ENCODE results near the gene FAM43B.

FAM43B gene

DNA sequence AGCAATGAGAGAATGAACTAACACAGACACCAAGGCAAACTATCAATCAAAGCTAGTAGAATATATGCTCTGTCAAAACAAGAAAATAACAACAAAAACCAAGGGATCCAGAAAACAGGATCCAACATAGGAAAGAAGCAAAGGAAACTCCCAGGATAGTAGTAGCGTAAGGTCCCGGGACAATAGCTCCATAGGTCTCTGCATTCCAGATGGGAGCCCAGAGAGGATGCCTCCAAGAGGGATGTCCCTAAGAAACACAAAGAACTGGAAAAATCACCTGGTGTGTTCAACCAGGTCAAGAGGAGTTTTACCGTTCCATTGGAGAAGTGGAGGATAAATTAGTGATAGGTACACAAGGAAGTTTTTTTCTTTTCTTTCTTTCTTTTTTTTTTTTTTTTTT lies 5.7 kb upstream of the FAM43B start (continued):
- TF ChIP-seq ZNF239 (tag by site-specific recombination; IDR thresholded peaks at IDR 0.05): no peak

DNA sequence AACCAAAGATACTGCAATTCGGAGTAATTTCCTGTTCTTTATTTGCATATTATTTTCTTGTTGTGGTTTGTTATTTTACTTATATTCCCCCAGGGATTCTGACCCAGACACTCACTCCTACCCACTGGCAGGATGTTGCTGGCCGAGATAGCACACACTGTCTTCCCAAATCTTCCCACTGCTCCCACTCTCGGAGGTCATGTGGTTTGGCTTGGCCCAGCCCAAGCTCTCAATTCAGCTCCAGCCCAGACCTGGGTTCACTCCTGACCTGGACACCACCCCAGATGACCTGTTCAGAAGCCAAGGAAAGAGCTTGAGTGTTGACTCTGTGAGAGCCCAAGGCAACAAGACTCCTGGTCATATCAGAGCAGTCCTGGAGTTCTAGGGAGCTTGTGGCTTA lies 1.2 kb upstream of the FAM43B start:
- TF ChIP-seq, protein P1, sequence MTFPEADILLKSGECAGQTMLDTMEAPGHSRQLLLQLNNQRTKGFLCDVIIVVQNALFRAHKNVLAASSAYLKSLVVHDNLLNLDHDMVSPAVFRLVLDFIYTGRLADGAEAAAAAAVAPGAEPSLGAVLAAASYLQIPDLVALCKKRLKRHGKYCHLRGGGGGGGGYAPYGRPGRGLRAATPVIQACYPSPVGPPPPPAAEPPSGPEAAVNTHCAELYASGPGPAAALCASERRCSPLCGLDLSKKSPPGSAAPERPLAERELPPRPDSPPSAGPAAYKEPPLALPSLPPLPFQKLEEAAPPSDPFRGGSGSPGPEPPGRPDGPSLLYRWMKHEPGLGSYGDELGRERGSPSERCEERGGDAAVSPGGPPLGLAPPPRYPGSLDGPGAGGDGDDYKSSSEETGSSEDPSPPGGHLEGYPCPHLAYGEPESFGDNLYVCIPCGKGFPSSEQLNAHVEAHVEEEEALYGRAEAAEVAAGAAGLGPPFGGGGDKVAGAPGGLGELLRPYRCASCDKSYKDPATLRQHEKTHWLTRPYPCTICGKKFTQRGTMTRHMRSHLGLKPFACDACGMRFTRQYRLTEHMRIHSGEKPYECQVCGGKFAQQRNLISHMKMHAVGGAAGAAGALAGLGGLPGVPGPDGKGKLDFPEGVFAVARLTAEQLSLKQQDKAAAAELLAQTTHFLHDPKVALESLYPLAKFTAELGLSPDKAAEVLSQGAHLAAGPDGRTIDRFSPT (tag by site-specific recombination; IDR thresholded peaks at IDR 0.05): no peak
- TF ChIP-seq, protein P2, sequence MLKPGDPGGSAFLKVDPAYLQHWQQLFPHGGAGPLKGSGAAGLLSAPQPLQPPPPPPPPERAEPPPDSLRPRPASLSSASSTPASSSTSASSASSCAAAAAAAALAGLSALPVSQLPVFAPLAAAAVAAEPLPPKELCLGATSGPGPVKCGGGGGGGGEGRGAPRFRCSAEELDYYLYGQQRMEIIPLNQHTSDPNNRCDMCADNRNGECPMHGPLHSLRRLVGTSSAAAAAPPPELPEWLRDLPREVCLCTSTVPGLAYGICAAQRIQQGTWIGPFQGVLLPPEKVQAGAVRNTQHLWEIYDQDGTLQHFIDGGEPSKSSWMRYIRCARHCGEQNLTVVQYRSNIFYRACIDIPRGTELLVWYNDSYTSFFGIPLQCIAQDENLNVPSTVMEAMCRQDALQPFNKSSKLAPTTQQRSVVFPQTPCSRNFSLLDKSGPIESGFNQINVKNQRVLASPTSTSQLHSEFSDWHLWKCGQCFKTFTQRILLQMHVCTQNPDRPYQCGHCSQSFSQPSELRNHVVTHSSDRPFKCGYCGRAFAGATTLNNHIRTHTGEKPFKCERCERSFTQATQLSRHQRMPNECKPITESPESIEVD (tag by site-specific recombination; IDR thresholded peaks at IDR 0.05): no peak
- TF ChIP-seq ZNF140 (tag by site-specific recombination; IDR thresholded peaks at IDR 0.05) (no peak), EGR2 (tag by site-specific recombination; IDR thresholded peaks at IDR 0.05; ENCODE audit: low read depth) (0 out of 2 replicates have a peak, but pooled peaks have one; percentile 8), ZNF747 (tag by site-specific recombination; IDR thresholded peaks at IDR 0.05) (no peak)
- ChIA-PET POLR2A (interaction anchor here (0.6 to 1.0 kb wide), 2 partner anchors 14 to 83 kb away, joined by 3 read pairs; no protein-coding TSS in a partner anchor), CTCF (no interaction called here)
- H3K4me3 ChIP-seq (ENCODE audit: low read depth, low read length): no peak overlapping the region
- H3K36me3 ChIP-seq (ENCODE audit: control insufficient read depth in 2 of 2, insufficient read depth in 1 of 2, low read length in 2 of 2): no peaks in the 10 kb centered on the region
- no peaks in the 10 kb centered on the region for H3K9me3 ChIP-seq (ENCODE audit: control insufficient read depth, insufficient read depth, low read depth, low read length)
- no peak overlapping the region for H3K27ac ChIP-seq (ENCODE audit: extremely low read depth, low read depth, low read length)
- H3K4me1 ChIP-seq (ENCODE audit: control insufficient read depth, insufficient read depth, low read length): peaks cover 6% of the 10 kb centered on the region; the same call in 1 of the 2 replicates

DNA sequence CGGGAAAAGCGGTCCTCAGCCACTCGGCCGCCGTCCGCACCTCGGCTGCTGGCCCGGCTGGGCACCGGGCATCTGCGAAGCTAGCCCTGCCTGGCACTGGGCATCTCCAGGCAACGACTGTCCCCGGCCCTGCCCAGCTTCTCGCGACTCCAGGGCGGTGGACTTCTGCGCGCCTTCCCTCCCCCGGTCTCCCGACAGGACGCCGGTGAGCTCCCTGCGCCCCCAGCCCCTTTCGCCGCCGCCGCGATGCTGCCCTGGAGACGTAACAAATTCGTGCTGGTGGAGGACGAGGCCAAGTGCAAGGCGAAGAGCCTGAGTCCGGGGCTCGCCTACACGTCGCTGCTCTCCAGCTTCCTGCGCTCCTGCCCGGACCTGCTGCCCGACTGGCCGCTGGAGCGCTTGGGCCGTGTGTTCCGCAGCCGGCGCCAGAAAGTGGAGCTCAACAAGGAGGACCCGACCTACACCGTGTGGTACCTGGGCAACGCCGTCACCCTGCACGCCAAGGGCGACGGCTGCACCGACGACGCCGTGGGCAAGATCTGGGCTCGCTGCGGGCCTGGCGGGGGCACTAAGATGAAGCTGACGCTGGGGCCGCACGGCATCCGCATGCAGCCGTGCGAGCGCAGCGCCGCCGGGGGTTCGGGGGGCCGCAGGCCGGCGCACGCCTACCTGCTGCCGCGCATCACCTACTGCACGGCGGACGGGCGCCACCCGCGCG lies 514 bp downstream of the FAM43B start:
- peak overlapping the region; percentile 29 for H3K4me3 ChIP-seq (ENCODE audit: low read depth, low read length)
- H3K27ac ChIP-seq (ENCODE audit: extremely low read depth, low read depth, low read length): no peak overlapping the region
- CTCF ChIA-PET: interaction anchor here (0.6 to 2.0 kb wide), 5 partner anchors 10 to 386 kb away, joined by 3 to 6 read pairs (median 4); partner anchors contain the start of gene PINK1
- POLR2A ChIA-PET: interaction anchor here (0.8 kb wide), 1 partner anchor 26 kb away, joined by 3 read pairs; no protein-coding TSS in a partner anchor
- peaks cover 6% of the 10 kb centered on the region; the same call in 1 of the 2 replicates for H3K4me1 ChIP-seq (ENCODE audit: control insufficient read depth, insufficient read depth, low read length)
- H3K9me3 ChIP-seq (ENCODE audit: control insufficient read depth, insufficient read depth, low read depth, low read length): no peaks in the 10 kb centered on the region
- H3K36me3 ChIP-seq (ENCODE audit: control insufficient read depth in 2 of 2, insufficient read depth in 1 of 2, low read length in 2 of 2): no peaks in the 10 kb centered on the region
- TF ChIP-seq ZNF701 (tag by site-specific recombination; IDR thresholded peaks at IDR 0.05) (no peak), SETDB1 (IDR thresholded peaks at IDR 0.05; ENCODE audit: insufficient read length, low read length) (no peak), ZXDB (tag by site-specific recombination; IDR thresholded peaks at IDR 0.05) (no peak), ZNF843 (tag by site-specific recombination; IDR thresholded peaks at IDR 0.05) (no peak), ZNF600 (tag by site-specific recombination; IDR thresholded peaks at IDR 0.05) (peak; percentile 48; the same call in 1 of the 2 replicates), ZNF132 (tag by site-specific recombination; IDR thresholded peaks at IDR 0.05; ENCODE audit: borderline replicate concordance) (no peak), ZNF335 (tag by site-specific recombination; conservative IDR thresholded peaks at IDR 0.05) (peak; percentile 75), SCRT1 (tag by site-specific recombination; IDR thresholded peaks at IDR 0.05; ENCODE audit: borderline replicate concordance) (no peak), ZBTB8A (tag by site-specific recombination; IDR thresholded peaks at IDR 0.05) (no peak), ZNF777 (tag by site-specific recombination; IDR thresholded peaks at IDR 0.05; ENCODE audit: borderline replicate concordance) (peak; percentile 86), ZBTB17 (tag by site-specific recombination; IDR thresholded peaks at IDR 0.05) (peak; percentile 64), ZFHX2 (tag by site-specific recombination; conservative IDR thresholded peaks at IDR 0.05) (peak; percentile 40), ZBTB20 (tag by site-specific recombination; IDR thresholded peaks at IDR 0.05) (peak; percentile 95)
- TF ChIP-seq, protein P1 (tag by site-specific recombination; IDR thresholded peaks at IDR 0.05): peak; percentile 67
- TF ChIP-seq, protein P3, sequence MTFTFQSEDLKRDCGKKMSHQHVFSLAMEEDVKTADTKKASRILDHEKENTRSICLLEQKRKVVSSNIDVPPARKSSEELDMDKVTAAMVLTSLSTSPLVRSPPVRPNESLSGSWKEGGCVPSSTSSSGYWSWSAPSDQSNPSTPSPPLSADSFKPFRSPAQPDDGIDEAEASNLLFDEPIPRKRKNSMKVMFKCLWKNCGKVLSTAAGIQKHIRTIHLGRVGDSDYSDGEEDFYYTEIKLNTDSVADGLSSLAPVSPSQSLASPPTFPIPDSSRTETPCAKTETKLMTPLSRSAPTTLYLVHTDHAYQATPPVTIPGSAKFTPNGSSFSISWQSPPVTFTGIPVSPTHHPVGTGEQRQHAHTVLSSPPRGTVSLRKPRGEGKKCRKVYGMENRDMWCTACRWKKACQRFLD (tag by site-specific recombination; IDR thresholded peaks at IDR 0.05): no peak
- TF ChIP-seq, protein P4, sequence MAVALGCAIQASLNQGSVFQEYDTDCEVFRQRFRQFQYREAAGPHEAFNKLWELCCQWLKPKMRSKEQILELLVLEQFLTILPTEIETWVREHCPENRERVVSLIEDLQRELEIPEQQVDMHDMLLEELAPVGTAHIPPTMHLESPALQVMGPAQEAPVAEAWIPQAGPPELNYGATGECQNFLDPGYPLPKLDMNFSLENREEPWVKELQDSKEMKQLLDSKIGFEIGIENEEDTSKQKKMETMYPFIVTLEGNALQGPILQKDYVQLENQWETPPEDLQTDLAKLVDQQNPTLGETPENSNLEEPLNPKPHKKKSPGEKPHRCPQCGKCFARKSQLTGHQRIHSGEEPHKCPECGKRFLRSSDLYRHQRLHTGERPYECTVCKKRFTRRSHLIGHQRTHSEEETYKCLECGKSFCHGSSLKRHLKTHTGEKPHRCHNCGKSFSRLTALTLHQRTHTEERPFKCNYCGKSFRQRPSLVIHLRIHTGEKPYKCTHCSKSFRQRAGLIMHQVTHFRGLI (tag by site-specific recombination; IDR thresholded peaks at IDR 0.05): peak; percentile 34; the same call in 1 of the 2 replicates
- TF ChIP-seq, protein P5, sequence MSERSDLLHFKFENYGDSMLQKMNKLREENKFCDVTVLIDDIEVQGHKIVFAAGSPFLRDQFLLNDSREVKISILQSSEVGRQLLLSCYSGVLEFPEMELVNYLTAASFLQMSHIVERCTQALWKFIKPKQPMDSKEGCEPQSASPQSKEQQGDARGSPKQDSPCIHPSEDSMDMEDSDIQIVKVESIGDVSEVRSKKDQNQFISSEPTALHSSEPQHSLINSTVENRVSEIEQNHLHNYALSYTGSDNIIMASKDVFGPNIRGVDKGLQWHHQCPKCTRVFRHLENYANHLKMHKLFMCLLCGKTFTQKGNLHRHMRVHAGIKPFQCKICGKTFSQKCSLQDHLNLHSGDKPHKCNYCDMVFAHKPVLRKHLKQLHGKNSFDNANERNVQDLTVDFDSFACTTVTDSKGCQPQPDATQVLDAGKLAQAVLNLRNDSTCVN (tag by site-specific recombination; optimal IDR thresholded peaks at IDR 0.05): peak; percentile 51
